MM.1S (cell line): Measurements from ENCODE around the gene PSMD1.

Source experiments
- EZH2 ChIP-seq: fragments of 300-600 bp; sonication (generic); optimal IDR thresholded peaks from 2 replicates; pipeline ENCODE3; 2017; ENCODE audit warnings: low read depth, mild to moderate bottlenecking, antibody characterized with exemption, low read length, mixed read lengths
- TF ChIP-seq, protein P1 (sequence below): fragments of 300-600 bp; sonication (generic); IDR thresholded peaks from 2 replicates; pipeline ENCODE4 v1.5.1; 2016; ENCODE audit warnings: antibody characterized with exemption, low read length, mixed read lengths

DNA sequence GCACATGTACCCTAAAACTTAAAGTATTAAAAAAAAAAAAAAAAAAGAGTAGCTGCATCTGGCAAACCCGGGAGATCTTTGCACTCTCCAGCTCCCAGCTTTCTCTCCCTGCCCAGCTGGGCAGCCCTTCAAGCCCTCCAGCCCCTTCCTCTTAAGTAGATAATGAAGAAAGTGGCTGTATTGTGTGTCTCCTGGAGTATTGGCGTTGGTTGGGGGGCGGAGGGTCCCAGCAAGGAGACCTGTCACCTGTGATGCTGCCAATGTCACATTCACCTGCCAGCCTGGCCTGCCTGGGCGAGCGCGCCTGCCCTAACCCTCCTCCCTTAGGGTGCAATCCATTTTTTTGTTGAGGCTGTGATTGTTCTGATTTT is 17.4 kb upstream of the PSMD1 start:
- TF ChIP-seq, protein P1, sequence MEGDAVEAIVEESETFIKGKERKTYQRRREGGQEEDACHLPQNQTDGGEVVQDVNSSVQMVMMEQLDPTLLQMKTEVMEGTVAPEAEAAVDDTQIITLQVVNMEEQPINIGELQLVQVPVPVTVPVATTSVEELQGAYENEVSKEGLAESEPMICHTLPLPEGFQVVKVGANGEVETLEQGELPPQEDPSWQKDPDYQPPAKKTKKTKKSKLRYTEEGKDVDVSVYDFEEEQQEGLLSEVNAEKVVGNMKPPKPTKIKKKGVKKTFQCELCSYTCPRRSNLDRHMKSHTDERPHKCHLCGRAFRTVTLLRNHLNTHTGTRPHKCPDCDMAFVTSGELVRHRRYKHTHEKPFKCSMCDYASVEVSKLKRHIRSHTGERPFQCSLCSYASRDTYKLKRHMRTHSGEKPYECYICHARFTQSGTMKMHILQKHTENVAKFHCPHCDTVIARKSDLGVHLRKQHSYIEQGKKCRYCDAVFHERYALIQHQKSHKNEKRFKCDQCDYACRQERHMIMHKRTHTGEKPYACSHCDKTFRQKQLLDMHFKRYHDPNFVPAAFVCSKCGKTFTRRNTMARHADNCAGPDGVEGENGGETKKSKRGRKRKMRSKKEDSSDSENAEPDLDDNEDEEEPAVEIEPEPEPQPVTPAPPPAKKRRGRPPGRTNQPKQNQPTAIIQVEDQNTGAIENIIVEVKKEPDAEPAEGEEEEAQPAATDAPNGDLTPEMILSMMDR = no peak
- no peak for TF ChIP-seq EZH2
